Hypothalamus (tissue), 51 donors: Measurements from ENCODE around the gene AKR7A2.
"Not testable (repeated sequence)": the region's sequence is repeated elsewhere in the genome, so short reads cannot be mapped to it uniquely, and the experiment has no call there.

Experiments used
- DNase-seq, 51 donors: peaks; one replicate each; lab custom pipeline; 2025; lab: John Stamatoyannopoulos, UW

The AKR7A2 gene

DNA sequence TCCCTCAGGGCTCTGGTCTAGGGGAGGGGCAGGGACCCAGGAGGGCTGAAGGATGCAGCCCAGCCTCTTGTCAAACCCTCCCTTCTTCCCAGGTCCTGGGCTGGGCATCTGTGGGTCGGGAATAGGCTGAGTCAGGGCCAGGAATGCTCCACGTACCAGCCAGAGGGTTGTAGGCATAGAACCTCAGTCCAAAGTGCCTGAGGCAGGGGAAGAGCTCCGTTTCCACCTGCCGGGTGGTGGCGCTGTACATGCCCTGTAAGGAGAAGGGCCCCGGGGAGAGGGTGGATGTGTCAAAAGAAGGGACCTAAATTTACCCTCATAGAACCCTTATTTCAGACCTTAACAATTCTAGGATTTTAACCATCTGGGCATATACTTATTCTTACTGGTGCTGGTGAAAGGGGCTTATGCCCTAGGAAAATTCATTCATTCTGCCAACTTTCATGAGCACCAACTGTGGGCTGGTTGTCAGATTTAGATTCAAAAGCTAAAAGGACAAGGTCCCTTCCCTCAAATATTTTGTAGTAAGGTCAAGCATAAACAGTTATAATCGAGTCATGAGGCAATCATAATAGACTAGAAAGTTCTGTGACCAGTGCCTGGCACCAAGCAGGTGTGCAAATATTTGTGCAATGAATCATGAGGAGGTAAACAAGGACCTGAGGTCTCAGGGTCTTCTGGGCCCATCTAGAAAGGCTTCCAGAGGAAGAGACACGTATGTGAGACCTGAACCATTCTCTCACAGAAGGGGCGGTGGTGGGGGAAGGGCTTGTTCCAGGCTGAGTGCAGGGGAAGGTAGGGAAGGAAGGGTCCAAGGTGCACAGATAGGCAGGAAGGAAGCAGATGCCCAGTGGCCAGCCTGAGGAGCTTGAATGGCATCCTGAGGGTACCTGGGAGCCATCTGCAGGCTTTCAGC, 42.3 kb downstream of the AKR7A2 start:
- not testable (repeated sequence) for DNase-seq

DNA sequence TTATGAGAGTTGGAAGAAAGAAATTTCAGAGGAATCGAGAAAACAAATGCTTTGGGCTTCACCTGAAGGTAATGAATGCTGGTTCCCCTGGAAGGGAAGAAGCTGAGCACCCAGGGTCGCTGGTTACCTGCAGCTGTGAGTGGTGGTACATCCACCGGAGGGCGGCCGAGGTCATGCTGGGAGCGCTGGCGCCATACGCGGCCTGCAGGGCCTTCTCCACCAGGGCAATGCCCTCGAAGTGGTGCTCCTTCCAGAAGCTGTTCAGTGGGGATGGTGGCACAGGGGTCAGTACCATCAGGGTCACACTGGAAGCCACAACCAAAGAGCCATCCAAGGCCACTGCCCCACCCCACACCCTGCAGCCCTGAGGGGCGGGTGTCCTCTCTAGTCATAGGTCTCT, 43.5 kb downstream of the AKR7A2 start:
- no peak for DNase-seq

DNA sequence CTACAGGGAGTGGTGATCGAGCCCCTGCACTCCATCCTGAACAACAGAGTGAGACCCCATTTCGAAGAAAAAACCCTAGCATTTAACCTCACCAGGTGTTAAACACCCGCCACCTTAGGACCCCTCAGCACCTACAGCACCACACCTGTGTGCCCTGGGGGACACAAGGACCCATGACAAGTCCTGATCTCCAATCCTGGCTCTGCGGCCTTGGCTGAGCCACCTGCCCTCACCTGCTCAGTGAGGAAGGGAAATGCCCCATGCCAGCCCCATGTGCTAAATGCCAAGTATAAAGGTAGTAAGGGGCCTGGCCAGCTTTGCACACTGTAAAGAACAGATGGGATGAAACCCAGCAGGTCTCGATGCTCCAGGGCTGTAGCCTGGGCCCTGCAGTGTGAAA, 49.2 kb downstream of the AKR7A2 start:
- no peak for DNase-seq

DNA sequence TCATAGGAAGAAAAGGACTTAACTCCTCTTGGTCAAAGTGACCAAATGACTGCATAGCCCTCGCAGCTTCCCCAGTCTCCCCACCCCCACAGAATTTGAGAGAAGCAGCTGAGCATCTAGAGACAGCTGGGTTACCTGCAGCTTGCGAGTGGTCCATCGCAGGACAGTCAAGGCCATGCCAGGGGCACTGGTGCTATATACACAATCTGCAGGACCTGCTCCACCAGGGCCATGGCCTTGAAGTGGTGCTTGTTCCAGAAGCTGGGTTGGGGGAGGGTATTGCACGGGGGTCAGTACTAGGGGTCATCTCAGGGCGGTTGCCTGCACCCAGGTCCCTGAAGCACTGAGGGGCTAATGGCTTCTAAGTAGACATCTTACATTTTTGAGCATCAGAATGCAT, 49.9 kb downstream of the AKR7A2 start:
- no peak for DNase-seq

DNA sequence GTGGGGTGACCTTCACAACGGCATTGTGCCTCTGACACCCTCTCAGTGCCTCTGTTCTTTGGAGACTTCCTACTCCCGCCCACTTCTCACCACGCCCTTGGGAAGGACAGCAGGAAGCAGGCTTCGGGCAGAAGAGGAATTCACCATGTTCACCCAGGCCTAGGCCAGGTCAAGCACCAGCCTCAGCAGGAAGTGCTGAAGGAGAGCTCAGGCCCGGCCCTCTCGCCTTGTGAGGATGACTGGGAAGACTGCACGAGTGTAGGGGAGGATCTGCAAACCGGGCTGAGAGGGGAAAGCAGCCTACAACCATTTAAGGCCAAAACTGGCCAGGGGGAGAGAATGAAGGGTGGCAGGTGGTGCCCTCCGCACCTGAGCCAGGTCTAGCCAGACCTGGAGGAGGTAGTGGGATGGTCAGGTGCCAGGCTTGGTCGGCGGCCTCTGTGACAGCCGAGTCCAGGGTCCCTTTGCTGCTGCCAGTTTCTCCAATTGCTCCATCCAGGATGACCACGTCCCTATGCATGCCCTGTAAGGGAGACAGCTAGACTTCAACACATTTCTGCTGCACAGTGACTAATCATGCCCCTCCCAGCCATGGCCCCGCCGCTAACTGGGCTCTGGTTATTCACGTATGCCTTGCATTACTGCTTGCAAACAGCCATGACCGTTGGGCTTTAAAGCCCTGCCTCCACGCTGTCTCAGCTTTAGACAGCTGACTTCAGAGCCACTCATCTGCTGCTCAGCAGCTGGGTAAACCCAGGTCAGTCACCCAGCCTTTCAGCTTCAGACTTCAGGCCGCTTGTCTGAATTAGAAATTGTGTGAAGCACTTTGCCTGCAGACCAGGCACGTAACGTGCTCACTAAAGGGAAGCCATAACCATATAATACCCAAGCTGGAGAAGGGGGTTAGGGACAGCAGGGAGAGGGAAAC, 51.5 kb downstream of the AKR7A2 start:
- peak in 1 of 51 donors; percentile 13 for DNase-seq

DNA sequence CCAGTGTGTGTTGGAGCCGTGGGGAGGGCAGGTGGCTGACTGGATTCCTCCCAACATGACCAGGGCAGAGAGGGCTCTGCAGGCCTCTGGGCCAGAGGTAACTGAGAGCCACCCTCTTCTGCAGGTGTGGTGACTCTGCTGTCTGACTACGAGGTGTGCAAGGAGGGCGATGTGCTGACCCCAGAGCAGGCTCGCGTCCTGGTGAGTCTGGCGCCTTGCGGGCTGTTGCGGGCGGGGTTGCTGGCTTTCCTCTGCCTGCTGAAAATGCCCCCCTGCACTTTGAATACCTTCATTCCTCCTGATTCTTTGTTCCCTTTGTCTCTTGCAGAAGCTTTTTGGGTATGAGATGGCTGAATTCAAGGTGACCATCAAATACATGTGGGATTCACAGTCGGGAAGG, 53.6 kb downstream of the AKR7A2 start:
- no peak for DNase-seq

DNA sequence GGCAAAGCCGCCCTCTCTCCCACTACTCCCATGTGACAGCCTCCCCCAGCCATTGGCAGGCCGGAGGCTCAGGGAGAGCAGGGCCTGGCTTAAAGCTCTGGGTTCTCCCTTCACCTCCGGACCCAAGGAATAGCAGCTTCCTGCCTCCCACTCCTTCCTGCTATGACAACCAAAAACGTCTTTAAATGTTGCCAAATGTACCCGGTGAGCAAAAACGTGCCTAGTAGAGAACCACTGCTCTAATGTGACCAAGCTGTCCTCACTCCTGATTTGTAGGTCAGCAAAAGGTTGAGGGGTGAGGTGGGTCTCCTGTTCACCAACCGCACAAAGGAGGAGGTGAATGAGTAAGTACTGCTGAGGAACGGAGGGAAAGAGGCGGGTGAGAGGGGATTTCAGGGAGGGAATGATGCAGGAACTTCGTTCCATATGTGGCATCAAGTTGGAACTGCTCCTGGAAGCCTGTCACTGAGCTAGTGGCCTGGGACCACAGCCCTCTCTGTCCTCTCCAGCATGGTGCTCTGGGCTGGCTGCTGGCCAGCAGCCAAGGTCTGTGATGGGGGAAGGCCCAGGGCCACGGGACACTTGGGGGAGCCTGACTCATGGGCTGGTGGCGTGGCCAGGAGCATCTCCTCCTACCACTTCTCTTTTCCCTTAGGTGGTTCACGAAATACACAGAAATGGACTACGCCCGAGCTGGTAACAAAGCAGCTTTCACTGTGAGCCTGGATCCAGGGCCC, 54.6 kb downstream of the AKR7A2 start:
- peak in 3 of 51 donors; percentile 3 to 9 (median 4) for DNase-seq

DNA sequence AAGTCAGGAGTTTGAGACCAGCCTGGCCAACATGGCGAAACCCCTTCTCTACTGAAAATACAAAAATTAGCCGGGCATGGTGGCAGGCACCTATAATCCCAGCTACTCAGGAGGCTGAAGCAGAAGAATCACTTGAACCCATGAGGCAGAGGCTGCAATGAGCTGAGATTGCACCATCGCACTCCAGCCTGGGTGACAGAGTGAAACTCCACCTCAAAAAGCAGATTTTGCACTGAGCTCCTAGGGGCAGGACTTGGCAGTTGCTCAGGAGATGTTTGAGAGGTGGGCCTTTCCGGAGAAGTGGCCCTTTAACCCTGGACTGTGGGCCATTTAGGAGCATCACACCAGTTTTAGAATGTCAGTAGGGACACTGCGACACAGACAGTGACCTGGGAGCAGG, 55.6 kb downstream of the AKR7A2 start:
- DNase-seq: not testable (repeated sequence)

DNA sequence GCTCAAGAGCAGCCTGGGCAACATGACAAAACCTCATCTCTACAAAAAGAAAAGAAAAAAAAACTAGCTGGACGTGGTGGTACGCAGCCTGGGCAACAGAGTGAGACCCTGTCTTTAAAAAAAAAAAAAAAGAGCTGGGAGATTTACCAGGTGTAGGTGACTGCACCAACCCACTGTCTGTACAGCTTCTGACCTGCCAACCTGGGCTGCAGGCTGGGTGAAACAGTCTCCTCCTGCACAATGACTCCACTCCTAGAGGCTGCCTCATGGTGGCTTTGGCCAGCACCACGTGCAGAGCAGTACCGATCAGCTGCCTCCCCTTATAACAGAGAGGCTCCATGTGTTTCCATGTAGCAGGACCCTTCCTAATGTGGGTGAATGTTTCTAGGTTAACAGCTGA, 56.7 kb downstream of the AKR7A2 start:
- DNase-seq: no peak

DNA sequence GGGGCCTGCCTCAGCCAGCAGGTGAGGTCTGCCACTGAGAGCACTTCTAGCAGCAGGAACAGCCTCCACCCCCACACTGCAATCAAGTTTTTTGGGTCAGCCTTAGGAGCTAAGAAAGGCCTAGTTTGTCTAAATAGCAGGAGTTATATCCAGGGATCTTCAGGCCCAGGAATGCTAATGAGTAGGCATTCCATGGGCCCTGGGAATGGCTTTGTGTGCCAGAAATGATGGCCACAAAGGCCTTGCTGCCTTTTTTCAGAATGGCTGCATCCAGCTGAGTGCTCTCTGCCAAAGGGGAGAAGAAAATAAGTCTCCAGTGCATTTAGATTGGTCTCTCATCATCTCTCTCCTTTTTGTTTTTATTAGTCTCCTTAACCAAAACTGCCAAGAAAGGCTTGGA, 57.5 kb downstream of the AKR7A2 start:
- peak in 11 of 51 donors; percentile 9 to 51 (median 19) for DNase-seq
